Trophoblast cell (in vitro differentiated cells and primary cell): ENCODE data around the gene GORAB.

ENCODE experiments used
- DNase-seq, 2 donors: peaks; one replicate each; pipeline ENCODE4 v3.0.0-alpha.2; 2016
- H2AFZ ChIP-seq: 2 replicates; pipeline ENCODE4 v1.6.1; 2013; ENCODE audit warnings: low read length, moderate library complexity, mild to moderate bottlenecking; ENCODE audit not compliant: insufficient read depth, poor library complexity
- H2AK5ac ChIP-seq: 2 replicates; pipeline ENCODE4 v1.6.1; 2013; ENCODE audit warnings: mild to moderate bottlenecking, low read length
- H2BK120ac ChIP-seq: 2 replicates; pipeline ENCODE4 v1.6.1; 2013; ENCODE audit warnings: low read length, mild to moderate bottlenecking, moderate library complexity; ENCODE audit not compliant: insufficient read depth, poor library complexity
- H2BK12ac ChIP-seq: 2 replicates; pipeline ENCODE4 v1.6.1; 2013; ENCODE audit warnings: mild to moderate bottlenecking, low read length, moderate library complexity
- H2BK5ac ChIP-seq: 2 replicates; pipeline ENCODE4 v1.6.1; 2013; ENCODE audit warnings: low read length, low read depth, moderate library complexity, mild to moderate bottlenecking; ENCODE audit not compliant: poor library complexity
- H3K14ac ChIP-seq: 2 replicates; pipeline ENCODE4 v1.6.1; 2013; ENCODE audit warnings: mild to moderate bottlenecking, low read length
- H3K18ac ChIP-seq: 2 replicates; pipeline ENCODE4 v1.6.1; 2013; ENCODE audit warnings: mild to moderate bottlenecking, low read length
- H3K23ac ChIP-seq: 2 replicates; pipeline ENCODE4 v1.6.1; 2013; ENCODE audit warnings: low read length
- H3K27ac ChIP-seq: 2 replicates; pipeline ENCODE4 v1.5.1; 2013; ENCODE audit warnings: low read depth, mild to moderate bottlenecking, inconsistent platforms, low read length, moderate library complexity
- H3K27me3 ChIP-seq: 2 replicates; pipeline ENCODE4 v1.6.1; 2013; ENCODE audit warnings: inconsistent platforms, mild to moderate bottlenecking, low read length, moderate library complexity; ENCODE audit not compliant: insufficient read depth
- H3K36me3 ChIP-seq, 2 experiments: 1 replicate in 1 of 2; 2 replicates in 1 of 2; pipeline ENCODE4 v1.6.1; 2013; ENCODE audit warnings: low read length in 2 of 2, mild to moderate bottlenecking in 2 of 2, moderate library complexity in 1 of 2; ENCODE audit not compliant: insufficient read depth in 2 of 2, control insufficient read depth in 1 of 2
- H3K4ac ChIP-seq: 2 replicates; pipeline ENCODE4 v1.6.1; 2013; ENCODE audit warnings: low read depth, mild to moderate bottlenecking, low read length, moderate library complexity
- H3K4me1 ChIP-seq, 2 experiments: 1 replicate in 1 of 2; 2 replicates in 1 of 2; pipeline ENCODE4 v1.6.1; 2013; ENCODE audit warnings: low read length in 2 of 2, mild to moderate bottlenecking in 2 of 2, moderate library complexity in 1 of 2; ENCODE audit not compliant: insufficient read depth in 2 of 2, control insufficient read depth in 1 of 2
- H3K4me2 ChIP-seq: 2 replicates; pipeline ENCODE4 v1.6.1; 2013; ENCODE audit warnings: inconsistent platforms, mild to moderate bottlenecking, low read length, moderate library complexity
- H3K4me3 ChIP-seq: 2 replicates; pipeline ENCODE4 v1.5.1; 2013; ENCODE audit warnings: mild to moderate bottlenecking, low read depth, low read length, inconsistent platforms
- H3K79me1 ChIP-seq: one replicate; pipeline ENCODE4 v1.6.1; 2013; ENCODE audit warnings: low read length
- H3K79me2 ChIP-seq: 2 replicates; pipeline ENCODE4 v1.6.1; 2013; ENCODE audit warnings: low read length, mild to moderate bottlenecking; ENCODE audit not compliant: control insufficient read depth, insufficient read depth, poor library complexity
- H3K9ac ChIP-seq: 2 replicates; pipeline ENCODE4 v1.6.1; 2013; ENCODE audit warnings: mild to moderate bottlenecking, low read length
- H3K9me3 ChIP-seq: 2 replicates; pipeline ENCODE4 v1.6.1; 2013; ENCODE audit warnings: low read depth, mild to moderate bottlenecking, control low read depth, inconsistent platforms, low read length; ENCODE audit not compliant: insufficient read depth
- H4K12ac ChIP-seq: 2 replicates; pipeline ENCODE4 v1.6.1; 2013; ENCODE audit warnings: low read depth, mild to moderate bottlenecking, low read length, moderate library complexity
- H4K8ac ChIP-seq: 2 replicates; pipeline ENCODE4 v1.6.1; 2013; ENCODE audit warnings: low read depth, mild to moderate bottlenecking, low read length, moderate library complexity
- H4K91ac ChIP-seq: one replicate; pipeline ENCODE4 v1.6.1; 2013; ENCODE audit warnings: low read depth, mild to moderate bottlenecking, low read length, moderate library complexity
- WGBS: extraction: QIAGEN DNeasy Blood & Tissue Kit; methylation state at CpG from one replicate; pipeline ENCODE4 v1.1.7; 2013; ENCODE audit warnings: missing lambda C conversion rate; ENCODE audit not compliant: insufficient read length, insufficient coverage; ENCODE audit errors: extremely low coverage; 5-methylcytosine and 5-hydroxymethylcytosine counted together

The GORAB gene

DNA sequence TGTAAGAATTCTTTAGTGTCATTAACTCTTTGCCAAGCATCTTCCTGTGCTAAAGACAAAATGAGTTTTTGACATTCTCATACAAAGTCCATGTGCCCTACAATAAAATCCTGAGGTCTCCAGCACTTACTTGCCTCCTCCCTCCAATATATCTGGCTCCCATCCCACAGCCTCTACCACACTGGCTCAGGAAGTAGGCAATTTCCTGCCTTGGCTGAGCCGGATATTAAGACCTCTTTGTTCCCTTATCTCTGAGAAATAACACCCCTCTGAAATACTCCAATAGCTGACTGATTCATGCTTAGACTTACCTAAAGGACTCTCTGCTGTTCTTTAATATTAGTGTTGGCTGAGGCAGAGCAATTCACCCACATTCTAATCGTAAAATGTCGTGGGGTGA is 37.6 kb upstream of the GORAB start:
- Histone ChIP-seq H3K4me1 (no peaks in the 10 kb centered on the region), H3K27me3 (no peaks in the 10 kb centered on the region), H3K79me1 (no peaks in the 10 kb centered on the region), H3K4me3 (no peak overlapping the region), H3K36me3 (no peaks in the 10 kb centered on the region), H3K79me2 (no peaks in the 10 kb centered on the region), H2AFZ (no peak overlapping the region), H3K4ac (no peak overlapping the region), H2AK5ac (no peak overlapping the region), H2BK12ac (no peak overlapping the region), H3K23ac (no peak overlapping the region), H3K9me3 (no peaks in the 10 kb centered on the region), H4K12ac (no peak overlapping the region), H4K8ac (no peak overlapping the region), H2BK5ac (no peak overlapping the region), H3K27ac (no peak overlapping the region), H3K14ac (no peak overlapping the region), H2BK120ac (no peak overlapping the region), H3K4me2 (no peak overlapping the region), H3K9ac (no peak overlapping the region), H4K91ac (no peak overlapping the region), H3K18ac (no peak overlapping the region)
- DNase-seq: no peak
- no CpG with 5 or more reads among the region's 3 CpGs for WGBS

DNA sequence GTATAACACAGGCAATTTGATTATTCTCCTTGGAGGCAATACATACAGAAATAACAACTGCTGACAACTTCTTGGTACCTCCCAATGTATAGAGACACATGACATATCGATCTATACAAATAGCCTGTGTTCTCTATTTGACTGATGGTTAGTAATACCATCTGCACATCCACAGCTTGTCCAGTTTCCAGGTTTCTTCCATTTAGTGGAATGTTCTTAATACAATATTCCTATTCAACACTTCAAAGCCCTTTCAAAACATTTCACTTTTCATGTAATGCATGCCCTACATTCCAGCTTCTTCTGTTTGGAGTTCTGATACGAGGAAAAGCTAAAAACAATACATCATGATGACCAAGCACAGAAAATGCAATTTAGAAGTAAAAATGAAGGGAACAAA is 37.0 kb upstream of the GORAB start:
- no peak overlapping the region for H3K9ac ChIP-seq
- H3K14ac ChIP-seq: no peak overlapping the region
- no peak overlapping the region for H4K91ac ChIP-seq
- no peak overlapping the region for H2AK5ac ChIP-seq
- H4K8ac ChIP-seq: no peak overlapping the region
- no peak overlapping the region for H3K4me2 ChIP-seq
- H3K36me3 ChIP-seq: no peaks in the 10 kb centered on the region
- no peaks in the 10 kb centered on the region for H3K4me1 ChIP-seq
- H2BK12ac ChIP-seq: no peak overlapping the region
- no peak for DNase-seq
- no peak overlapping the region for H3K18ac ChIP-seq
- H3K27me3 ChIP-seq: no peaks in the 10 kb centered on the region
- no peaks in the 10 kb centered on the region for H3K79me1 ChIP-seq
- WGBS: no CpG with 5 or more reads among the region's 2 CpGs
- H3K4ac ChIP-seq: no peak overlapping the region
- no peak overlapping the region for H2AFZ ChIP-seq
- no peak overlapping the region for H3K4me3 ChIP-seq
- no peaks in the 10 kb centered on the region for H3K79me2 ChIP-seq
- H4K12ac ChIP-seq: no peak overlapping the region
- no peaks in the 10 kb centered on the region for H3K9me3 ChIP-seq
- H2BK5ac ChIP-seq: no peak overlapping the region
- no peak overlapping the region for H3K23ac ChIP-seq
- H2BK120ac ChIP-seq: no peak overlapping the region
- H3K27ac ChIP-seq: no peak overlapping the region

- Histone ChIP-seq H4K12ac (no peak overlapping the region), H3K79me2 (no peaks in the 10 kb centered on the region), H2BK120ac (no peak overlapping the region), H3K27me3 (no peaks in the 10 kb centered on the region), H3K4ac (no peak overlapping the region), H2AFZ (no peak overlapping the region), H4K8ac (no peak overlapping the region), H4K91ac (no peak overlapping the region), H3K27ac (no peak overlapping the region), H3K18ac (no peak overlapping the region), H3K4me1 (no peaks in the 10 kb centered on the region), H2AK5ac (no peak overlapping the region), H2BK5ac (no peak overlapping the region), H3K4me2 (no peak overlapping the region), H3K9ac (no peak overlapping the region), H3K4me3 (no peak overlapping the region), H3K79me1 (no peaks in the 10 kb centered on the region), H3K9me3 (no peaks in the 10 kb centered on the region), H3K14ac (no peak overlapping the region), H2BK12ac (no peak overlapping the region), H3K23ac (no peak overlapping the region), H3K36me3 (no peaks in the 10 kb centered on the region)
- DNase-seq: no peak
- no CpG with 5 or more reads among the region's 1 CpG for WGBS
Observed at GRCh38 chr1:170498876-170499275, 33.1 kb upstream of the GORAB start.

GRCh38 chr1:170503665-170504064 is 28.3 kb upstream of the GORAB start:
- Histone ChIP-seq H2BK5ac (no peak overlapping the region), H3K79me2 (no peaks in the 10 kb centered on the region), H2AFZ (no peak overlapping the region), H3K18ac (no peak overlapping the region), H4K8ac (no peak overlapping the region), H3K4me3 (no peak overlapping the region), H3K79me1 (no peaks in the 10 kb centered on the region), H2AK5ac (no peak overlapping the region), H3K9ac (no peak overlapping the region), H2BK120ac (no peak overlapping the region), H3K4me1 (no peaks in the 10 kb centered on the region), H3K36me3 (no peaks in the 10 kb centered on the region), H3K4me2 (no peak overlapping the region), H3K9me3 (no peaks in the 10 kb centered on the region), H3K4ac (no peak overlapping the region), H4K91ac (no peak overlapping the region), H3K23ac (no peak overlapping the region), H2BK12ac (no peak overlapping the region), H3K27ac (no peak overlapping the region), H3K27me3 (no peaks in the 10 kb centered on the region), H4K12ac (no peak overlapping the region), H3K14ac (no peak overlapping the region)
- no peak for DNase-seq
- WGBS: no CpG with 5 or more reads among the region's 1 CpG
